ENCODE data around the gene RFX8. TPM values are rescaled to one million over a fixed set of nuclear protein-coding genes. Genes with fewer than 3 reads are reported as not detected.

Gene RFX8
- total and polyA plus RNA-seq, 3 experiments from 2014 or later = not detected

DNA sequence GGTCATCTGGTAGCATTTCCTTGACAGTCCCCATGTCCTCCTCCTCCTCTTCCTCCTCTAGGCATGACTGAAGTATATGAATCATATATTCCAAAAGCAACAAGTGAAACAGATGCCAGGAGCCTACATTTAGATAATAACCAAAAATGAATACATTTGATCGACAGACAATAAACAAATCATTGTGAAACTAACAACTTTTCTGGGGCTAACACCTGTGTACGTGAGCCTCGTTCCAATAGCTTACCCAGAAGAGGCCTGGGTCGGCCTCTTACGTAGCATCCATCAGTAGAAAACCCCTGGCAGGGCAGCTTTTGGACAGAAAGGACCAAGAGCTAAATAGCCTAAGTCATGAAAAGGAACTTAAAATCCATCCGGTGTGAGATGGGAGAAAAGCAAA is 72.3 kb downstream of the RFX8 start:
- CTCF ChIA-PET = no interaction called here
- POLR2A ChIA-PET = no interaction called here
- Mint-ChIP-seq H3K9me3 (no peaks in the 10 kb centered on the region), H3K27me3 (peaks cover 20 to 54% of the 10 kb centered on the region in 2 donors), H3K36me3 (no peaks in the 10 kb centered on the region), H3K27ac (peak overlapping the region in 1 of 8 donors; percentile 47), H3K4me3 (no peak overlapping the region), H3K4me1 (no peaks in the 10 kb centered on the region)
- no peak overlapping the region for H3K27ac ChIP-seq (ENCODE audit: low read depth, low read length)
- no peaks in the 10 kb centered on the region for H3K36me3 ChIP-seq (ENCODE audit: insufficient read depth, low read length)
- DNase-seq = no peak
- H3K9me3 ChIP-seq (ENCODE audit: low read length) = no peaks in the 10 kb centered on the region
- H3K4me3 ChIP-seq (ENCODE audit: low read length) = no peak overlapping the region
- peaks cover 6% of the 10 kb centered on the region for H3K27me3 ChIP-seq (ENCODE audit: insufficient read depth, low read length, poor library complexity, severe bottlenecking)
- H3K4me1 ChIP-seq (ENCODE audit: insufficient read depth, low read length) = no peaks in the 10 kb centered on the region

DNA sequence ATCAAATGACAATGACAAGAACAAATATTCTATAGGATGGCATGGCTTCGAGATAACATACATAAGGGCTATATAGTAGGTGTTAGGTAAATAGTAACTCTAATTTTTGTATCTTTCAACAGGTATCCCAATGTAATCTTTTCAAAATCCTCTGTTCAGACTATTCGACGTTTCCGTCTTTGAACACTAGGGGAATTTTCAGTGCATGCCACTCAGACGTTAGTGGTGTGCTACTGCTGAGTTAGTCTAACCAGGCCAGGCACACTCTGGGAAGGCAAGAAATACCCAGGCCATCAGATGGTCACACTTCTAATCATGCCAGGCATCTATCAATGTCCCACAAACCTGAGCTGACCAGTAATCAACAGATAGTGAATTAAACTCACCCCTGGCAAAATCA is 73.0 kb downstream of the RFX8 start:
- Mint-ChIP-seq H3K4me1 (no peaks in the 10 kb centered on the region), H3K9me3 (no peaks in the 10 kb centered on the region), H3K27ac (no peak overlapping the region), H3K27me3 (peaks cover 23 to 58% of the 10 kb centered on the region in 2 donors), H3K36me3 (no peaks in the 10 kb centered on the region), H3K4me3 (no peak overlapping the region)
- Histone ChIP-seq H3K9me3 (ENCODE audit: low read length) (no peaks in the 10 kb centered on the region), H3K4me3 (ENCODE audit: low read length) (no peak overlapping the region), H3K36me3 (ENCODE audit: insufficient read depth, low read length) (no peaks in the 10 kb centered on the region), H3K27me3 (ENCODE audit: insufficient read depth, low read length, poor library complexity, severe bottlenecking) (peaks cover 6% of the 10 kb centered on the region), H3K4me1 (ENCODE audit: insufficient read depth, low read length) (no peaks in the 10 kb centered on the region), H3K27ac (ENCODE audit: low read depth, low read length) (no peak overlapping the region)
- ChIA-PET CTCF (no interaction called here), POLR2A (no interaction called here)
- DNase-seq = no peak

GRCh38 chr2:101401326-101401665 is 73.6 kb downstream of the RFX8 start:
- H3K4me3 ChIP-seq (ENCODE audit: low read length) = no peak overlapping the region
- no peaks in the 10 kb centered on the region for H3K4me1 Mint-ChIP-seq
- no peaks in the 10 kb centered on the region for H3K9me3 Mint-ChIP-seq
- H3K4me3 Mint-ChIP-seq = no peak overlapping the region
- peaks cover 21 to 60% of the 10 kb centered on the region in 2 donors for H3K27me3 Mint-ChIP-seq
- CTCF ChIA-PET = no interaction called here
- POLR2A ChIA-PET = no interaction called here
- H3K9me3 ChIP-seq (ENCODE audit: low read length) = no peaks in the 10 kb centered on the region
- peaks cover 6% of the 10 kb centered on the region for H3K27me3 ChIP-seq (ENCODE audit: insufficient read depth, low read length, poor library complexity, severe bottlenecking)
- no peaks in the 10 kb centered on the region for H3K4me1 ChIP-seq (ENCODE audit: insufficient read depth, low read length)
- H3K27ac Mint-ChIP-seq = no peak overlapping the region
- no peak for DNase-seq
- H3K27ac ChIP-seq (ENCODE audit: low read depth, low read length) = no peak overlapping the region
- H3K36me3 ChIP-seq (ENCODE audit: insufficient read depth, low read length) = no peaks in the 10 kb centered on the region
- H3K36me3 Mint-ChIP-seq = no peaks in the 10 kb centered on the region

- Mint-ChIP-seq H3K4me3 (no peak overlapping the region), H3K36me3 (peaks cover 0 to 5% (median 3%) of the 10 kb centered on the region in 3 donors), H3K27me3 (peaks cover 27 to 66% of the 10 kb centered on the region in 2 donors), H3K4me1 (no peaks in the 10 kb centered on the region), H3K9me3 (no peaks in the 10 kb centered on the region), H3K27ac (no peak overlapping the region)
- Histone ChIP-seq H3K4me3 (ENCODE audit: low read length) (no peak overlapping the region), H3K27ac (ENCODE audit: low read depth, low read length) (no peak overlapping the region), H3K27me3 (ENCODE audit: insufficient read depth, low read length, poor library complexity, severe bottlenecking) (peaks cover 6% of the 10 kb centered on the region), H3K9me3 (ENCODE audit: low read length) (no peaks in the 10 kb centered on the region), H3K36me3 (ENCODE audit: insufficient read depth, low read length) (no peaks in the 10 kb centered on the region), H3K4me1 (ENCODE audit: insufficient read depth, low read length) (no peaks in the 10 kb centered on the region)
- ChIA-PET POLR2A (no interaction called here), CTCF (interaction anchor here (0.5 to 1.2 kb wide), 2 partner anchors 13 to 64 kb away, joined by 3 read pairs; no protein-coding TSS in a partner anchor)
- DNase-seq = no peak
Observed at GRCh38 chr2:101400506-101401325, 74.2 kb downstream of the RFX8 start.

- ChIA-PET POLR2A (no interaction called here), CTCF (interaction anchor here (1.2 kb wide), 1 partner anchor 12 kb away, joined by 3 read pairs; no protein-coding TSS in a partner anchor)
- no peak for DNase-seq
- Histone ChIP-seq H3K27ac (ENCODE audit: low read depth, low read length) (no peak overlapping the region), H3K36me3 (ENCODE audit: insufficient read depth, low read length) (no peaks in the 10 kb centered on the region), H3K4me3 (ENCODE audit: low read length) (no peak overlapping the region), H3K9me3 (ENCODE audit: low read length) (no peaks in the 10 kb centered on the region), H3K4me1 (ENCODE audit: insufficient read depth, low read length) (no peaks in the 10 kb centered on the region), H3K27me3 (ENCODE audit: insufficient read depth, low read length, poor library complexity, severe bottlenecking) (peaks cover 6% of the 10 kb centered on the region)
- Mint-ChIP-seq H3K4me1 (no peaks in the 10 kb centered on the region), H3K9me3 (no peaks in the 10 kb centered on the region), H3K27ac (no peak overlapping the region), H3K36me3 (peaks cover 0 to 6% (median 3%) of the 10 kb centered on the region in 3 donors), H3K27me3 (peaks cover 29 to 68% of the 10 kb centered on the region in 2 donors), H3K4me3 (no peak overlapping the region)
Observed at GRCh38 chr2:101400048-101400447, 74.9 kb downstream of the RFX8 start.

- H3K27ac ChIP-seq (ENCODE audit: low read depth, low read length) = no peak overlapping the region
- ChIA-PET CTCF (interaction anchor here (1.2 to 1.4 kb wide), 2 partner anchors 11 to 20 kb away, joined by 3 read pairs; no protein-coding TSS in a partner anchor), POLR2A (interaction anchor here (0.5 kb wide), 1 partner anchor 208 kb away, joined by 5 read pairs; no protein-coding TSS in a partner anchor)
Observed at GRCh38 chr2:101399021-101399799, 75.7 kb downstream of the RFX8 start.

DNA sequence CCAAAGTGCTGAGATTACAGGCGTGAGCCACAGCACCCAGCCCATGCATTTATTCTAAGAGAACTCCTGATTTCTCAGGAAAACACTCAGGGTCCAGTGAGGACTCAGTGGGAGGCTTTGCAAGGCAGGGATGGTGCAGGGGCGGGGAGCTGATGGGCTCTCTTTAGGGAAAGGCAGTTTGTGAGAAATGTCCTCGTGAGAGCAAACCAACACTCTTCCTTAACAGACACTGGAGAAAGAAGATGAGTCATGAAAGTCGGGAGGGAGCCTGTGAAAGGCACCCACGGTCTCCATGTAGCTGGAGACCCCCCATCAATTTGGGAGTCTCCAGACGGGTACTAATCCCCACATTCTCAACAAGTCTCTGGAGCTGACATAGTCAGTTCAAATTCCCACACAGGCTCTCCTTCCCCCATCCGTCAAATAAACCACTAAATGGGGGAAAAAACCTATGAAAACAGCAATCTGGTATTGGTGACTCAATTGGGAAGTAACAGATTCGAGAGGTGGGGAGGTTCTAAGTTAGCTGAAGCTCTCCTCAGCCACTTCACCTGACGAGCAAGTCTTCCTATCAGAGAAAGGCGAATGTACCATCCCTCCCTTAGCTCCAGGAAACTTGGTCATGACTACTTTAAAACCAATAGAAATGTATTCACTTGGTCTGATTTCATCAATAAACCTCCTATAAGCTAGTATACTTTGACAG is 76.6 kb downstream of the RFX8 start:
- ChIA-PET CTCF (interaction anchor here (1.4 kb wide), 1 partner anchor 21 kb away, joined by 3 read pairs; no protein-coding TSS in a partner anchor), POLR2A (interaction anchor here (0.6 kb wide), 1 partner anchor 194 kb away, joined by 3 read pairs; no protein-coding TSS in a partner anchor)
- Mint-ChIP-seq H3K4me3 (no peak overlapping the region), H3K27ac (no peak overlapping the region), H3K36me3 (peaks cover 0 to 6% (median 3%) of the 10 kb centered on the region in 3 donors), H3K4me1 (no peaks in the 10 kb centered on the region), H3K27me3 (peaks cover 29 to 69% of the 10 kb centered on the region in 2 donors), H3K9me3 (no peaks in the 10 kb centered on the region)
- H3K4me1 ChIP-seq (ENCODE audit: insufficient read depth, low read length) = no peaks in the 10 kb centered on the region
- no peak for DNase-seq
- no peaks in the 10 kb centered on the region for H3K9me3 ChIP-seq (ENCODE audit: low read length)
- H3K4me3 ChIP-seq (ENCODE audit: low read length) = no peak overlapping the region
- H3K27me3 ChIP-seq (ENCODE audit: insufficient read depth, low read length, poor library complexity, severe bottlenecking) = peaks cover 6% of the 10 kb centered on the region
- H3K36me3 ChIP-seq (ENCODE audit: insufficient read depth, low read length) = no peaks in the 10 kb centered on the region
- no peak overlapping the region for H3K27ac ChIP-seq (ENCODE audit: low read depth, low read length)

More at GRCh38 chr2:101399021-101399799, 75.7 kb downstream of the RFX8 start:
- Histone ChIP-seq H3K4me3 (ENCODE audit: low read length) (no peak overlapping the region), H3K27me3 (ENCODE audit: insufficient read depth, low read length, poor library complexity, severe bottlenecking) (peaks cover 6% of the 10 kb centered on the region), H3K9me3 (ENCODE audit: low read length) (no peaks in the 10 kb centered on the region), H3K4me1 (ENCODE audit: insufficient read depth, low read length) (no peaks in the 10 kb centered on the region), H3K36me3 (ENCODE audit: insufficient read depth, low read length) (no peaks in the 10 kb centered on the region)
- DNase-seq = no peak
- Mint-ChIP-seq H3K4me3 (no peak overlapping the region), H3K4me1 (no peaks in the 10 kb centered on the region), H3K27ac (no peak overlapping the region), H3K27me3 (peaks cover 29 to 70% of the 10 kb centered on the region in 2 donors), H3K9me3 (no peaks in the 10 kb centered on the region), H3K36me3 (peaks cover 0 to 6% (median 3%) of the 10 kb centered on the region in 3 donors)

All from CD8-positive, alpha-beta memory T cell (primary cell).